Epithelial cell of proximal tubule (primary cell): ENCODE results near the gene CBFA2T3. TPM values are rescaled to one million over a fixed set of nuclear protein-coding genes. Genes with fewer than 3 reads are reported as not detected.

ENCODE experiments used
- DNase-seq: peaks from one replicate; pipeline ENCODE4 v3.0.0-alpha.2; 2011; ENCODE audit warnings: low read depth
- H3K4me3 ChIP-seq: 2 replicates; pipeline ENCODE4 v1.5.1; 2011; ENCODE audit warnings: low read depth, mild to moderate bottlenecking, low read length
- total RNA-seq: library from RNA; depleted of rRNA; stranded (reverse); fragments of >200 nt; gene quantifications from 2 replicates; pipeline ENCODE4 v1.2.3, GENCODE V29; 2015
- TF ChIP-seq, protein P1 (sequence below): conservative IDR thresholded peaks from 2 replicates; pipeline ENCODE4 v1.5.1; 2012; ENCODE audit warnings: low read depth, mild to moderate bottlenecking, low read length

CBFA2T3 gene
- total RNA-seq, 1 donor from 2014 or later: 0.86 TPM

DNA sequence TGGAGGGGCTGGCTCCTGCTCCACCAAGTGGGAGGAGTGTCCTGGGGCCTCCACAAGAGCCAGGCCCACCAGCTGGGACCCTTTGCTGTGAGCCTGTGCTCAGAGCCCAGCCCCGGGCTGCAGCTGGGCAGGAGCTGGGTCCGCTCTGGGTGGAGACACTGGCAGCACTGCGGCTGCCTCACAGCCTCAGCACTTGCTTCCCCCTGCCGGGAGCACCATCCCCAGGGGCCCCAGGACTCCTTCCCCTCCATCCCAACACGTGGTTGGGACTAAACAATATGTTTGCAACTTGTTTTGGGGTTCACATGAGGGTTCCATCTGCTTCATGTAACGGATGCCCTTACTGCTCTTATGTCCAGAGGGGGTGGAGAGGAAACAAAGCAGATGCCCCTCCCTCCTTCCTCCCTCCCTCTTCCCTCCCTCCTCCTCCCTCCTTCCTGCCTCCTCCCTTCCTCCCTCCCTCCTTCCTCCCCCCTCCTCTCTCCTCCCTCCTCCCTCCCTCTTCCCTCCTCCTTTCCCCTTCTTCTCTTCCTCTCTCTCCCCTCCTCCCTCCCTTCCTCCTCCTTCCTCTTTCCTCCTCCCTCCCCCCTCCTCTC is 16.3 kb upstream of the CBFA2T3 start:
- H3K4me3 ChIP-seq: no peak overlapping the region
- TF ChIP-seq, protein P1, sequence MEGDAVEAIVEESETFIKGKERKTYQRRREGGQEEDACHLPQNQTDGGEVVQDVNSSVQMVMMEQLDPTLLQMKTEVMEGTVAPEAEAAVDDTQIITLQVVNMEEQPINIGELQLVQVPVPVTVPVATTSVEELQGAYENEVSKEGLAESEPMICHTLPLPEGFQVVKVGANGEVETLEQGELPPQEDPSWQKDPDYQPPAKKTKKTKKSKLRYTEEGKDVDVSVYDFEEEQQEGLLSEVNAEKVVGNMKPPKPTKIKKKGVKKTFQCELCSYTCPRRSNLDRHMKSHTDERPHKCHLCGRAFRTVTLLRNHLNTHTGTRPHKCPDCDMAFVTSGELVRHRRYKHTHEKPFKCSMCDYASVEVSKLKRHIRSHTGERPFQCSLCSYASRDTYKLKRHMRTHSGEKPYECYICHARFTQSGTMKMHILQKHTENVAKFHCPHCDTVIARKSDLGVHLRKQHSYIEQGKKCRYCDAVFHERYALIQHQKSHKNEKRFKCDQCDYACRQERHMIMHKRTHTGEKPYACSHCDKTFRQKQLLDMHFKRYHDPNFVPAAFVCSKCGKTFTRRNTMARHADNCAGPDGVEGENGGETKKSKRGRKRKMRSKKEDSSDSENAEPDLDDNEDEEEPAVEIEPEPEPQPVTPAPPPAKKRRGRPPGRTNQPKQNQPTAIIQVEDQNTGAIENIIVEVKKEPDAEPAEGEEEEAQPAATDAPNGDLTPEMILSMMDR: no peak
- no peak for DNase-seq

DNA sequence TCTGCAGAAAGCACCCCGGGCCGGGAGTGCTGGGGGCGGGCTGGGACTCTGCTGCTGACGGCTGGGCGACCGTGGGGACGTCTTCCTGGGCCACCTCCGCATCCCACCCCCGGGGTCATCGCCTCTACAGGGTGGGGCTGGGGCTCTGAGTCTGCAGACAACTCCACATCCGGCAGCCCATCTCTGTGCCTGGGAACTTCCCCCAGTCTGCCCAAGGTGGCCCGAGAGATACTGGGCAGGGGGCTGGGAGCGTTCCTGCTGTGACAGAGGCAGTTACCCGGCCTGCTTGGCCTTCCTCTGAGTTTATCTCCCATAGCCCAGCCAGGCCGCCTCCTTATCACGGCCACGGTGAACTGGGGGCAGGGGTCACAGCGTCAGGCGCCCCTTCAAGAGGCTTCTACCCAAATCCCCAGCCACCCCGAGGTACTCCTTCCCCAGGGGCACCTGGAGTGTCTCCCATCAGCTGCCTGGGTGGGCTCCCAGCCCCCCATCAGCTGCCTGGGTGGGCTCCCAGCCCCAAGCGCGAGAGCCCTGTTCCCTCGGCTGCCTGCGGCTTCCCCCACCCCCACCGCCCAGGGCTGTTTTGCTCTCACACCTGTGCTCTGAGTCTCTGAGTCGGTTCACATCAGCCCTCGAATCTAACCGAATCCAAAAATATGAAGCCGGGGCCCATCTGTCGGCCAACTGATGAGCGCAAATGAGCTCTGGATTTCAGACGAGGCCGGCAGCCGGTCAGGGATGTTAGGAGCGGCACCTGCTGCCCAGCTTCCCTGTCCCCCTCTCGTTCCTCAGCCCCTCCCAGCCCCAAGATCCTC is 15.6 kb upstream of the CBFA2T3 start:
- no peak for DNase-seq
- TF ChIP-seq, protein P1: no peak
- no peak overlapping the region for H3K4me3 ChIP-seq

DNA sequence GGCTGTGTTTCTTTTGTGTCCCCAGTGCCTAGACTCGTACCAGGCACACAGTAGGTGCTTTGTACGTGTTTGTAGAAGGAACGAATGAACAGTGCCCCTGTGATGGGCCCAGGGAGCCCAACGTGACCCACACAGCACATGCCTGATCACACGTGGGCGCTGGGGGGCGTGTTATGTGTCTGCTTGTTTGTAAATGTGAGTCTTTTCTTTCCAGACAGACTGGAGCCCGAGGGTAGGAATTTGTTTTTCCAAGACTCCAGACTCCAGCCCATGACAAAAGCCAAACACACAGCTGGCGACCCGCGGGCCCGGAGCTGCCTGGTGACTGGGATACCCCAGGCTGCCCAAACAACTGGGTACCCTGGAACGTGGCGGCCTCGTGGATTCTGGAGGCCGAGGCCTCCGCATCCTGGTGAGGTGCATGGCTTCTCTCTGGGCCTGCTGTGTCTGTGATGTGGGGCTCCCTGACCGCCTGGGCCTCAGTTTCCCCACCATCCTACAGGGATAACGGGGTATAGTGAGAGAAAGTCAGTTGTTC is 14.9 kb upstream of the CBFA2T3 start:
- DNase-seq: no peak
- no peak overlapping the region for H3K4me3 ChIP-seq
- TF ChIP-seq, protein P1: no peak

DNA sequence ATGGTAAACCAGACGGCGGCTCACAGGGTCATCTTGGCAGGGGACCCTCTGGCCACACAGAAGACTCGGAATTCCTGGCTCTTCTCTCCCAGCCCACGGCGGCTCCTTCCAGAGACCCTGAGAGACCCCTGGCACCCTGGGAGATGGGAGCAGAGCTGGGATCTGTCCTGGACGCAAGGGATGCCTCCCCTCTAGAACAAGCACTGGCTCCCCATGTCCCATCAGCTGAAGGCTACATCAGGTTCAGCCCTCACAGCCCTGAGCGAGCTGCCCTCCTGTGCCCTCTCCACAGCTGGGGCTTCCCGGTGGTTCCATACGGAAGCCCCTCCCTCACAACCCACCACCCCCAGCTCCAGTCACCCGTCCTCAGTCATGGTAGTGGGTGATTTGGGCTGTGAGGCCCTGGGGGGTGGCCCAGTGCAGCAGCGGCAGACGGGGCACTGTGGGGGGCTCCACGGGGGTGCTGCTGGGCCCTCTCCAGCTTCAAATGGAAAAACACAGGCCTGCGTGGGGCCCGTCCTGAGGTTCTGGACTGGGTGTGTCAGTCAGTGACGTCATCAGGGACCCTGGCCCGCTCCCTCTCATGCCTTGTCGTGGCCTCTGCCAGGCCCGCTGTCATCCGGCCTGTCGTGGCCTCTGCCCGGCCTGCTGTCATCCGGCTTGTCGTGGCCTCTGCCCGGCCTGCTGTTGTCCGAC is 13.0 kb upstream of the CBFA2T3 start:
- H3K4me3 ChIP-seq: no peak overlapping the region
- TF ChIP-seq, protein P1: no peak
- DNase-seq: no peak

DNA sequence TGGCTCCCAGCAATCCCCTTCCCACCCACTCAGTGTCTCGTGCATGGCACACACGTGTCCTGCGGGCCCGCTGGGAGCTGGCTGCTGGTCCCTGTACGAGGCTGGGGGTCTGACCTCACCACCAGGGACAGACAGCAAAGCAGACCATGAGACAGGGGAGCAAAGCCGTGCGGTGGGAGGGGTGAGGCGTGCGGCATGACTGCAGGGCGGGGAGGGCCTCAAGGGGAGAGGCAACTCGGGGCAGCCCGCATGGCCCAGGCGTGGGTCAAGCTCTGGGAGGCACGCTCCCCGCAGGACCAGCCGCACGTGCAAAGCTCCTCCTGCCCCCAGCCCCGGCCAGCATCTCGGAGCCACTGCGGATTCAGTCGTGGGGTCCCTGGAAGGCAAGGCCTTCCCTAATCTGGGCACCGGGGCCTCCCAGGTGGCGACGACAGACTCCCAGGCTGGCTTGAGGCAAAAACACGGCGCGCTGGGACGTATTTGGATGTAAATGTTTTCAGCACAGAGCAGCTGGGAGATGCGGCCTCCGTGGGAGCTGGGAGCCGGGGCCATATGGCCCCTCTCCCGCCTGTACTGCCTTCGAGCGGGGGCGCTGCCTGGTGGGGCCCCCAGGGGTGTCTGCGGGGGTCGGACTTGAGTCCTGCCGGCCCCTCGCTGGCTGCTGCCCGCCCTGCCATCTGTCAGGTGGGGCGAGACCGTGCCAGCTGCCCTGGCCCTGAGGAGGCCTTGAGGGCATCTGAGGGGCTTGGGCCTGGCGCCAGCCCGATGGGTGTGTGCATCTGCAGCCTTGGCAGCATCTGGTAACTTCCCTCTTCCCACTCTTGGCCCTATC is 12.2 kb upstream of the CBFA2T3 start:
- TF ChIP-seq, protein P1: no peak
- DNase-seq: no peak
- H3K4me3 ChIP-seq: no peak overlapping the region

DNA sequence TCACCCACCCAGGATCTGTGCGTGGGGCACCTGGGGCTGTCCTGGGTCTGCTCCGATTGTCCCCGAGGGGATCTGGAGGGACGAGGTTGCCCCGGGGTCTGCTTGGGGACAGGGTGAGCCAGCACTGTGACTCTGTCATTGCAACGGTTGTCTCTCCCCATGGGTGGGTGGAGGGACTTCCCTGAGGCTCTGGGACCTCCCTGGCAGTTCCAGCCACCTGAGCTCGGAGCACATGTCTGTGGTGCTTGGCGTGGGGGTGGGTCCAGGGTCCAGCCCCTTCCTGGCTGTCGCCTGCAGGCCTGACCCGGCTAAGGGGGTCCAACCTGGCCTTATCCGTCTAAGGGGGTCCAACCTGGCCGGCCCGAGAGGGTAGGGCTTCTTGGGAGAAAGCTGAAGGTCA is 8.5 kb upstream of the CBFA2T3 start:
- no peak overlapping the region for H3K4me3 ChIP-seq
- TF ChIP-seq, protein P1: no peak
- DNase-seq: no peak
